ENCODE measurements around the gene NLRP5. TPM values are rescaled to one million over a fixed set of nuclear protein-coding genes. Genes with fewer than 3 reads are reported as not detected.

Gene NLRP5
- total and polyA plus RNA-seq, 2 donors from 2014 or later: not detected

DNA sequence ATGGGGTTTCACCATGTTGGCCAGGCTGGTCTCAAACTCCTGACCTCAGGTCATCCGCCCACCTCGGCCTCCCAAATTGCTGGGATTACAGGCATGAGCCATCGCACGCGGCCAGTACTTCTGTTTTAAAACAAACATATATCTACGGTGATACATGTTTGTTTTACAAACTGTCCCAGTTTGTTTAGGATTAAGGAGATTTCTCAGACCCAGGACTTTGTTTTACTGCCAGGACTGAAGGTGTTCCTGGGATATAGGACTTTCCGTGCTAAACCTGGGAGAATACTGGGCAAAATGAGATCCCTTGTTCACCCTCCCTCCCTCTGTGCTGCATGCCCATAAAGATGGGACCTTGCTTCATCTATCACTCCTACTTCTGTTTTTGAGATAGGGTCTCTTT is 30.1 kb upstream of the NLRP5 start:
- intact Hi-C loops (cut with DNase I): no loop called here
- DNase-seq: no peak
- FAIRE-seq: no peak
- Histone ChIP-seq H3K36me3 (ENCODE audit: control insufficient read depth in 2 of 3, insufficient read depth in 3 of 3, low read length in 3 of 3) (no peaks in the 10 kb centered on the region), H3K27ac (ENCODE audit: low read depth in 2 of 2, low read length in 2 of 2) (no peak overlapping the region), H3K27me3 (ENCODE audit: control insufficient read depth, insufficient read depth, low read length) (no peaks in the 10 kb centered on the region), H3K4me1 (ENCODE audit: control insufficient read depth in 2 of 3, insufficient read depth in 2 of 3, low read depth in 1 of 3, low read length in 3 of 3) (no peaks in the 10 kb centered on the region), H3K4me3 (ENCODE audit: low read length in 3 of 3) (no peak overlapping the region), H3K9me3 (ENCODE audit: control insufficient read depth in 2 of 3, insufficient read depth in 1 of 3, low read length in 3 of 3) (no peaks in the 10 kb centered on the region), H3K9ac (ENCODE audit: low read length in 3 of 3) (no peak overlapping the region)
- TF ChIP-seq, protein P1, sequence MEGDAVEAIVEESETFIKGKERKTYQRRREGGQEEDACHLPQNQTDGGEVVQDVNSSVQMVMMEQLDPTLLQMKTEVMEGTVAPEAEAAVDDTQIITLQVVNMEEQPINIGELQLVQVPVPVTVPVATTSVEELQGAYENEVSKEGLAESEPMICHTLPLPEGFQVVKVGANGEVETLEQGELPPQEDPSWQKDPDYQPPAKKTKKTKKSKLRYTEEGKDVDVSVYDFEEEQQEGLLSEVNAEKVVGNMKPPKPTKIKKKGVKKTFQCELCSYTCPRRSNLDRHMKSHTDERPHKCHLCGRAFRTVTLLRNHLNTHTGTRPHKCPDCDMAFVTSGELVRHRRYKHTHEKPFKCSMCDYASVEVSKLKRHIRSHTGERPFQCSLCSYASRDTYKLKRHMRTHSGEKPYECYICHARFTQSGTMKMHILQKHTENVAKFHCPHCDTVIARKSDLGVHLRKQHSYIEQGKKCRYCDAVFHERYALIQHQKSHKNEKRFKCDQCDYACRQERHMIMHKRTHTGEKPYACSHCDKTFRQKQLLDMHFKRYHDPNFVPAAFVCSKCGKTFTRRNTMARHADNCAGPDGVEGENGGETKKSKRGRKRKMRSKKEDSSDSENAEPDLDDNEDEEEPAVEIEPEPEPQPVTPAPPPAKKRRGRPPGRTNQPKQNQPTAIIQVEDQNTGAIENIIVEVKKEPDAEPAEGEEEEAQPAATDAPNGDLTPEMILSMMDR (IDR thresholded peaks at IDR 0.05; ENCODE audit: borderline replicate concordance, extremely low read depth, insufficient read depth): no peak

DNA sequence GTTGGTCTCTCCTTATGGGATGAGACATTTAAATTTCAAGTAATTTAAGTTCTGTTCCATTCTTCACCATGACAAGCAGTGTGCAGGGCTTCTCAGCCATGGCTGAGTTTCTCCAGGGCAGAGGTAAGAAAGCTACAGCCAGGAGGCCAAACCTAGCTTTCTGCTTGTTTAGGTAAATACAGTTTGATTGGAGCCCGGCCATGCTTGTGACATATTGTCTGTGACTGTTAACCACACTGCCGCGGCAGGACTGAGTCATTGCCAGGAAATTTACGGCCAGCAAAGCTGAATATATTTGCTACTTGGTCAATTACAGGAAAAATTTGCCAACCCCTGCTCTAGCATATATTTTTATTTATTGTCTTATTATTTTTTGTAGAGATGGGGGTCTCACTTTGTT is 28.2 kb upstream of the NLRP5 start:
- intact Hi-C loops (cut with DNase I): no loop called here
- TF ChIP-seq, protein P1 (IDR thresholded peaks at IDR 0.05; ENCODE audit: borderline replicate concordance, extremely low read depth, insufficient read depth): no peak
- H3K9me3 ChIP-seq (ENCODE audit: control insufficient read depth in 2 of 3, insufficient read depth in 1 of 3, low read length in 3 of 3): no peaks in the 10 kb centered on the region
- H3K4me3 ChIP-seq (ENCODE audit: low read length in 3 of 3): no peak overlapping the region
- H3K9ac ChIP-seq (ENCODE audit: low read length in 3 of 3): no peak overlapping the region
- H3K36me3 ChIP-seq (ENCODE audit: control insufficient read depth in 2 of 3, insufficient read depth in 3 of 3, low read length in 3 of 3): no peaks in the 10 kb centered on the region
- H3K4me1 ChIP-seq (ENCODE audit: control insufficient read depth in 2 of 3, insufficient read depth in 2 of 3, low read depth in 1 of 3, low read length in 3 of 3): no peaks in the 10 kb centered on the region
- no peaks in the 10 kb centered on the region for H3K27me3 ChIP-seq (ENCODE audit: control insufficient read depth, insufficient read depth, low read length)
- no peak for FAIRE-seq
- DNase-seq: peak in 1 of 5 donors; percentile 1
- no peak overlapping the region for H3K27ac ChIP-seq (ENCODE audit: low read depth in 2 of 2, low read length in 2 of 2)

DNA sequence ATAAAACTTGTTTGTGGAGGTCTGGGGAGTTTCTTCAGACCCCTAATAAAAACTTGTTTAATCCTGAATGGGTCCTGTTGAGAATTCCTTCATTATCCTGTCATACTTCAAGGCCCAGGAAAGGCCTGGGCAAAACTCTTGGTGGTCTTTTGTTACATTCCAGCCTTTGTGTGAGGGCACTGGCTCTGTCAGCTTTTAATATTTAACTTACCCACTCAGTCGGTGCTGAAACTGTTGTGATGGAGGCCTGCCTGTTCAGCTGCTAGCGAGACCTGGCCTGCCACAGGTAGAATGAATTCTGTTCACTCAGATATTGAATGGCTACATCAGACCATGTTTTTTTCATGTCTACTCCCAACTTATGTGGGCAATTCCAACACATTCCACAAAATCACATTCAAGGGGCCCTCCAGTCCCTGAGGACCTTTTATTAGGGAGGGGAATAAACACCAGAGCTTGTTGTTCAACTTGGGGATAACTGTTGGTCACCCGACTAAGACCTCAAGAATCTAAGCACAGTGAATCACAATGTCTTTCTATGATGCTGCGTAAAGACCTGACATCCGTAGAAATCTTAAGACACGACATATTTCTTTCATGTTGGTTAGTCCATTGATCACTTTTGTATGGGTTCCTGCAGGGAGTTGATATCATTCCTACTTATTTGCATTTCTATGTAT is 26.4 kb upstream of the NLRP5 start:
- Histone ChIP-seq H3K27ac (ENCODE audit: low read depth in 2 of 2, low read length in 2 of 2) (no peak overlapping the region), H3K4me3 (ENCODE audit: low read length in 3 of 3) (no peak overlapping the region), H3K4me1 (ENCODE audit: control insufficient read depth in 2 of 3, insufficient read depth in 2 of 3, low read depth in 1 of 3, low read length in 3 of 3) (no peaks in the 10 kb centered on the region), H3K27me3 (ENCODE audit: control insufficient read depth, insufficient read depth, low read length) (no peaks in the 10 kb centered on the region), H3K9ac (ENCODE audit: low read length in 3 of 3) (no peak overlapping the region), H3K36me3 (ENCODE audit: control insufficient read depth in 2 of 3, insufficient read depth in 3 of 3, low read length in 3 of 3) (no peaks in the 10 kb centered on the region), H3K9me3 (ENCODE audit: control insufficient read depth in 2 of 3, insufficient read depth in 1 of 3, low read length in 3 of 3) (no peaks in the 10 kb centered on the region)
- TF ChIP-seq, protein P1 (IDR thresholded peaks at IDR 0.05; ENCODE audit: borderline replicate concordance, extremely low read depth, insufficient read depth): no peak
- DNase-seq: peak in 2 of 5 donors; percentile 1 to 44
- FAIRE-seq: no peak
- intact Hi-C loops (cut with DNase I): no loop called here

DNA sequence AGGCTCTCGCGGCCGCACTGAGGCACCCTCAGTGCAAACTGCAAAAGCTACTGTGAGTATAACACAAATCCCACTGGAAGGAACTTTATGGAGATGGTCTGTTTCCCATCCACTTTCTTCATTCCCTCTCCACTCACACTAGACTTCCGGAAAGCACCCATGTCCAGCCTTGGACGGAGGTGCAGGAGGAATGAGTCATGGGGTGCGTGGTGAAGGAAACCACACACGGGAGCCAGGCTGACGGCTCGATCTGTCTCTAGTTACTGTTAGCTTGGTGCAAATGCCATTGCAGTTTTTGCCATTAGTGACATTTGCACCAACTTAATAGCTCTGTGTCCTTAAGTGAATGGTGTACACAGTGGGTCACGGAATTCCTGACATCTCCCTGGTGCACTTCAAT is 24.4 kb upstream of the NLRP5 start:
- Histone ChIP-seq H3K9me3 (ENCODE audit: control insufficient read depth in 2 of 3, insufficient read depth in 1 of 3, low read length in 3 of 3) (no peaks in the 10 kb centered on the region), H3K36me3 (ENCODE audit: control insufficient read depth in 2 of 3, insufficient read depth in 3 of 3, low read length in 3 of 3) (no peaks in the 10 kb centered on the region), H3K27ac (ENCODE audit: low read depth in 2 of 2, low read length in 2 of 2) (no peak overlapping the region), H3K4me1 (ENCODE audit: control insufficient read depth in 2 of 3, insufficient read depth in 2 of 3, low read depth in 1 of 3, low read length in 3 of 3) (no peaks in the 10 kb centered on the region), H3K4me3 (ENCODE audit: low read length in 3 of 3) (no peak overlapping the region), H3K27me3 (ENCODE audit: control insufficient read depth, insufficient read depth, low read length) (no peaks in the 10 kb centered on the region), H3K9ac (ENCODE audit: low read length in 3 of 3) (no peak overlapping the region)
- TF ChIP-seq, protein P1 (IDR thresholded peaks at IDR 0.05; ENCODE audit: borderline replicate concordance, extremely low read depth, insufficient read depth): no peak
- DNase-seq (no peak), FAIRE-seq (no peak)
- intact Hi-C loops (cut with DNase I): no loop called here

Measured in kidney (tissue), 14 donors.